Measurements from ENCODE around the gene NUBP2.
A peak's percentile ranks its signal among the peaks of the same experiment; 100 is the strongest.

The NUBP2 gene, protein sequence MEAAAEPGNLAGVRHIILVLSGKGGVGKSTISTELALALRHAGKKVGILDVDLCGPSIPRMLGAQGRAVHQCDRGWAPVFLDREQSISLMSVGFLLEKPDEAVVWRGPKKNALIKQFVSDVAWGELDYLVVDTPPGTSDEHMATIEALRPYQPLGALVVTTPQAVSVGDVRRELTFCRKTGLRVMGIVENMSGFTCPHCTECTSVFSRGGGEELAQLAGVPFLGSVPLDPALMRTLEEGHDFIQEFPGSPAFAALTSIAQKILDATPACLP

DNA sequence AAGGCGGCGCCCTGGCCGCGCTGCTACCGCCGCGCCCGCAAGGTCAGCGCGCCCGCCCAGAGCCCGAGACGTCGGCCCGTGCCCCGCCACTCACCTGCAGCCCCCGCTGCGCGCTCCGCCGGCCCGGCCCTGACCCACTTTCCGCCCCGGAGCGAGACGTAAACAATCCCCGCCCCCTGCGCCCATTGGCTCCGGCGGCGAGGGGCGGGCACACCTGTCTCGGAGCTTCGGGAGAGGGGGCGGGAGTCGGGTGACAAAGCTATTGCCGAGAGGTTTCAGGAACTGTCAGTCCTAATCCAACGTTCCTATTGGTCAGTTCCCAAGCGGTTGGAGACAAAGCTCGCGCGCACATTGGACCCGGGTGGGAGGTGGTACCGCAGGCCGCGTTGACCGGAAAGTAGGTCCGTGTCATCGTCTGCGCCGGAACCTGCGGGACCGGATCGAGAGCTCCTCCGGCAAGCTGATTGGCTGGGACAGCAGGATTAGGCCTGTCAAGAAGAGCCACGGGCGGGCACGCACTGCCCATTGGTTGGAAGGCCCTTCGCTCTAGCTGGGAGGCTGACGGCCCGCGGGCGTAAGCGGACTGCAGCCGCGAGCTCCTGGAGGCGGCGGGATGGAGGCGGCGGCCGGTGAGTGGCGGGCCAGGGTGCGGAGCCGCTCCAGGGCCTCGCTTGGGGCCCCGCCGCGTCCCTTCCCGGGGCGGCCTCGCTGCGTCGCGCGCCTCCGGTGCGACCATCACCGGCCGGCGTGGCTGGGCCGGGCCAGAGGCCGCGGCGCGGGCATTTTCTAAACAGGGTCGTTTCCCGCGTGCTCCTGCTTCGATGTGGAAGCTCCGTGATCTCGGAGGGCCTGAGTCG, at the start of gene NUBP2, which contains the start of gene SPSB3:
Gene NUBP2, plus strand, starts transcription at position 553 of the 857 bp plus-strand sequence. Its CDS starts 61 bp downstream, at position 614.
Gene SPSB3, minus strand, starts transcription at position 164 of the 857 bp plus-strand sequence. CDS start 1,088 bp downstream, outside the sequence.
- ChIA-PET POLR2A (interaction anchor here (0.5 to 5.2 kb wide), 26 partner anchors 8 to 995 kb away, joined by 3 to 113 read pairs (median 4); partner anchors contain the start of genes CRAMP1, EME2, FAHD1 and HAGH), CTCF (interaction anchor here (0.6 to 1.3 kb wide), 7 partner anchors 8 to 357 kb away, joined by 3 to 14 read pairs (median 3); partner anchors contain the start of gene MAPK8IP3)
- H3K4me3 ChIP-seq (ENCODE audit: low read depth, low read length): peak within 1 kb of the TSS; percentile 90
- H3K27ac ChIP-seq (ENCODE audit: extremely low read depth, low read depth, low read length): peak within 1 kb of the TSS; percentile 87
- no peaks in the 10 kb centered on the region for H3K9me3 ChIP-seq (ENCODE audit: control insufficient read depth, insufficient read depth, low read depth, low read length)
- H3K4me1 ChIP-seq (ENCODE audit: control insufficient read depth, insufficient read depth, low read length): peaks cover 6% of the 10 kb centered on the region
- H3K36me3 ChIP-seq (ENCODE audit: control insufficient read depth in 2 of 2, insufficient read depth in 1 of 2, low read length in 2 of 2): peaks cover 15 to 63% of the 10 kb centered on the region in 2 experiments; a peak in 2 of 3 replicates
- peak; percentile 60; the same call in 1 of the 2 replicates for TF ChIP-seq ZSCAN30 (tag by site-specific recombination; IDR thresholded peaks at IDR 0.05)
- 0 out of 2 replicates have a peak, but pooled peaks have one; percentile 34 for TF ChIP-seq ZNF596 (tag by site-specific recombination; IDR thresholded peaks at IDR 0.05)
- no peak for TF ChIP-seq ZNF48 (tag by site-specific recombination; IDR thresholded peaks at IDR 0.05)
- no peak for TF ChIP-seq GLI2 (tag by site-specific recombination; IDR thresholded peaks at IDR 0.05; ENCODE audit: borderline replicate concordance, low read depth)
- no peak for TF ChIP-seq TRIM28 (IDR thresholded peaks at IDR 0.05; ENCODE audit: borderline replicate concordance, low read length)
- peak; percentile 21; the same call in 1 of the 2 replicates for TF ChIP-seq HOXC10 (CRISPR knock-in tag; IDR thresholded peaks at IDR 0.05)
- 0 out of 2 replicates have a peak, but pooled peaks have one; percentile 24 for TF ChIP-seq ZNF184 (tag by site-specific recombination; IDR thresholded peaks at IDR 0.05)
- TF ChIP-seq ZNF629 (tag by site-specific recombination; IDR thresholded peaks at IDR 0.05): peak; percentile 62; the same call in 1 of the 2 replicates
- TF ChIP-seq ZNF600 (tag by site-specific recombination; IDR thresholded peaks at IDR 0.05): peak; percentile 68; the same call in 1 of the 2 replicates
- peak; percentile 28; the same call in 1 of the 2 replicates for TF ChIP-seq GLIS1 (tag by site-specific recombination; IDR thresholded peaks at IDR 0.05)
- no peak for TF ChIP-seq ZNF558 (tag by site-specific recombination; IDR thresholded peaks at IDR 0.05)
- TF ChIP-seq SP2 (tag by site-specific recombination; IDR thresholded peaks at IDR 0.05): peak; percentile 99
- TF ChIP-seq ZNF768 (tag by site-specific recombination; IDR thresholded peaks at IDR 0.05): no peak
- TF ChIP-seq ZNF274 (IDR thresholded peaks at IDR 0.05; ENCODE audit: low read length): no peak
- TF ChIP-seq ZNF274 (tag by site-specific recombination; IDR thresholded peaks at IDR 0.05; ENCODE audit: borderline replicate concordance): no peak
- no peak for TF ChIP-seq ZNF654 (tag by site-specific recombination; IDR thresholded peaks at IDR 0.05; ENCODE audit: low read depth)
- TF ChIP-seq ZNF174 (tag by site-specific recombination; IDR thresholded peaks at IDR 0.05): no peak
- peak; percentile 72 for TF ChIP-seq ZBTB26 (tag by site-specific recombination; optimal IDR thresholded peaks at IDR 0.05)
- TF ChIP-seq ZNF510 (tag by site-specific recombination; IDR thresholded peaks at IDR 0.05; ENCODE audit: insufficient replicate concordance): no peak
- TF ChIP-seq KLF16 (tag by site-specific recombination; IDR thresholded peaks at IDR 0.05): 0 out of 2 replicates have a peak, but pooled peaks have one; percentile 52
- TF ChIP-seq, protein P1, sequence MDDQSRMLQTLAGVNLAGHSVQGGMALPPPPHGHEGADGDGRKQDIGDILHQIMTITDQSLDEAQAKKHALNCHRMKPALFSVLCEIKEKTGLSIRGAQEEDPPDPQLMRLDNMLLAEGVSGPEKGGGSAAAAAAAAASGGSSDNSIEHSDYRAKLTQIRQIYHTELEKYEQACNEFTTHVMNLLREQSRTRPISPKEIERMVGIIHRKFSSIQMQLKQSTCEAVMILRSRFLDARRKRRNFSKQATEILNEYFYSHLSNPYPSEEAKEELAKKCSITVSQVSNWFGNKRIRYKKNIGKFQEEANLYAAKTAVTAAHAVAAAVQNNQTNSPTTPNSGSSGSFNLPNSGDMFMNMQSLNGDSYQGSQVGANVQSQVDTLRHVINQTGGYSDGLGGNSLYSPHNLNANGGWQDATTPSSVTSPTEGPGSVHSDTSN (CRISPR knock-in tag; IDR thresholded peaks at IDR 0.05): peak; percentile 98
- no peak for TF ChIP-seq ZNF214 (tag by site-specific recombination; IDR thresholded peaks at IDR 0.05; ENCODE audit: borderline replicate concordance)
- TF ChIP-seq ZNF621 (tag by site-specific recombination; IDR thresholded peaks at IDR 0.05): no peak
- no peak for TF ChIP-seq ZNF202 (tag by site-specific recombination; IDR thresholded peaks at IDR 0.05; ENCODE audit: borderline replicate concordance)
- TF ChIP-seq, protein P2, sequence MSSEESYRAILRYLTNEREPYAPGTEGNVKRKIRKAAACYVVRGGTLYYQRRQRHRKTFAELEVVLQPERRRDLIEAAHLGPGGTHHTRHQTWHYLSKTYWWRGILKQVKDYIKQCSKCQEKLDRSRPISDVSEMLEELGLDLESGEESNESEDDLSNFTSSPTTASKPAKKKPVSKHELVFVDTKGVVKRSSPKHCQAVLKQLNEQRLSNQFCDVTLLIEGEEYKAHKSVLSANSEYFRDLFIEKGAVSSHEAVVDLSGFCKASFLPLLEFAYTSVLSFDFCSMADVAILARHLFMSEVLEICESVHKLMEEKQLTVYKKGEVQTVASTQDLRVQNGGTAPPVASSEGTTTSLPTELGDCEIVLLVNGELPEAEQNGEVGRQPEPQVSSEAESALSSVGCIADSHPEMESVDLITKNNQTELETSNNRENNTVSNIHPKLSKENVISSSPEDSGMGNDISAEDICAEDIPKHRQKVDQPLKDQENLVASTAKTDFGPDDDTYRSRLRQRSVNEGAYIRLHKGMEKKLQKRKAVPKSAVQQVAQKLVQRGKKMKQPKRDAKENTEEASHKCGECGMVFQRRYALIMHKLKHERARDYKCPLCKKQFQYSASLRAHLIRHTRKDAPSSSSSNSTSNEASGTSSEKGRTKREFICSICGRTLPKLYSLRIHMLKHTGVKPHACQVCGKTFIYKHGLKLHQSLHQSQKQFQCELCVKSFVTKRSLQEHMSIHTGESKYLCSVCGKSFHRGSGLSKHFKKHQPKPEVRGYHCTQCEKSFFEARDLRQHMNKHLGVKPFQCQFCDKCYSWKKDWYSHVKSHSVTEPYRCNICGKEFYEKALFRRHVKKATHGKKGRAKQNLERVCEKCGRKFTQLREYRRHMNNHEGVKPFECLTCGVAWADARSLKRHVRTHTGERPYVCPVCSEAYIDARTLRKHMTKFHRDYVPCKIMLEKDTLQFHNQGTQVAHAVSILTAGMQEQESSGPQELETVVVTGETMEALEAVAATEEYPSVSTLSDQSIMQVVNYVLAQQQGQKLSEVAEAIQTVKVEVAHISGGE (tag by site-specific recombination; conservative IDR thresholded peaks at IDR 0.05; ENCODE audit: low read depth): peak; percentile 68
- no peak for TF ChIP-seq ZNF175 (tag by site-specific recombination; IDR thresholded peaks at IDR 0.05)
- TF ChIP-seq ZNF423 (tag by site-specific recombination; IDR thresholded peaks at IDR 0.05): no peak
- TF ChIP-seq BCL11B (tag by site-specific recombination; IDR thresholded peaks at IDR 0.05; ENCODE audit: low read depth): peak; percentile 89; the same call in 1 of the 2 replicates
- TF ChIP-seq KLF9 (tag by site-specific recombination; IDR thresholded peaks at IDR 0.05; ENCODE audit: low read depth): peak; percentile 49
- peak; percentile 80 for TF ChIP-seq ZBTB20 (tag by site-specific recombination; IDR thresholded peaks at IDR 0.05)
- no peak for TF ChIP-seq ZNF16 (tag by site-specific recombination; IDR thresholded peaks at IDR 0.05; ENCODE audit: low read depth)
- TF ChIP-seq TCF7L2 (IDR thresholded peaks at IDR 0.05; ENCODE audit: borderline replicate concordance, low read depth, low read length): no peak

Measured in HEK293 (cell line).